GM18909 (cell line): ENCODE measurements around the gene SURF6.
"Not testable (repeated sequence)": the region's sequence is repeated elsewhere in the genome, so short reads cannot be mapped to it uniquely, and the experiment has no call there.

Experiments
- ATAC-seq: cut with Tn5 transposase; IDR thresholded peaks from one replicate; pipeline ENCODE4 v1.9.1; 2021; ENCODE audit warnings: mild to moderate bottlenecking; ENCODE audit not compliant: unreplicated experiment, poor library complexity

Gene SURF6

GRCh38 chr9:133348718-133349573, 13.0 kb upstream of the SURF6 start:
- ATAC-seq: no peak

GRCh38 chr9:133347985-133348717, 12.2 kb upstream of the SURF6 start, which contains the start of the genes MED22 and RPL7A:
Gene MED22 (minus strand): TSS chr9:133348131. CDS start chr9:133346662, 1,469 bp downstream.
Gene RPL7A (plus strand): TSS chr9:133348218. CDS start chr9:133348244, 26 bp downstream.
- peak; percentile 76 for ATAC-seq

DNA sequence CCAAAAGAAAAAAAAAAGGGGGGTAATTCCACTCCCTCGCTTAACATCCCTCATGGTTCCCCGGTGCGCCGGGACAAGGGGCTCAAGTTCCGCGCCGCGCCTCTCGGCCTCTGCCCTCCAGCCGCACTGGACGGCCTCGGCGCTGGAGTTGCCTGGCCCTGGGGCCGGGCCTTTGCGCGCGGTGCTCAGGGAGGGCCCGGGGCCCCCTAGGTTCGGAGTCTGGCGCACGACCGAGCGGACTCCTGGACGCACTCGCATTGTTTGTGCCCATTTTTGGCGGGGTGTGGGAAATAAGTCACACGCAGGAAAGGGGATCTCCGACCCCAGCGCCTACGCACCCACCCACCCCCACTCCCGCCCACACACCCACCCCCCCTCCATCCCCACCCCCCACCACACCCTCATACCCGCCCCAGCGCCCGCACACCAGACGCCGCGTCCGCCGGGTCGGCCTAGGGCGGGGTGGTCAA, 11.6 kb upstream of the SURF6 start:
- ATAC-seq: peak; percentile 38

GRCh38 chr9:133346021-133346785, 10.2 kb upstream of the SURF6 start:
- no peak for ATAC-seq

DNA sequence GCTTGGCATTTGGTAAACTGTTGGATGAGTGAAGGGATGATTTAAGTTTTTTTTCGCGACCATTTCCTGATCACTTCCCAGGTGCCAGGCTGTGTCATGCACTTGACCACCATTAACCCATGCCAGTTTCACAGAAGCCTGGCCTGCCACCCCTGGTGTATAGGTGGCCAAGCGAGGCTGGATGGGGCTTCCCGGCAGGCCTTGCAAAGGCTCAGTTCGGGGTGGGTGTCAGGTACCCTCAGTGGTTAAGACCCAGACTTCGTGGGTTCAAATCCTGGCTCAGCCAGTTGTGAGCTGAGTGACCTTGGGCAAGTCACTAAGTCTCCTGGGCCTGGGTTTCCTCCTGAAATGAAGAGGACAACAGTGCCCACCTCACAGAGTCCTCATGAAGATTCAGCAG, 9.6 kb upstream of the SURF6 start:
- no peak for ATAC-seq

DNA sequence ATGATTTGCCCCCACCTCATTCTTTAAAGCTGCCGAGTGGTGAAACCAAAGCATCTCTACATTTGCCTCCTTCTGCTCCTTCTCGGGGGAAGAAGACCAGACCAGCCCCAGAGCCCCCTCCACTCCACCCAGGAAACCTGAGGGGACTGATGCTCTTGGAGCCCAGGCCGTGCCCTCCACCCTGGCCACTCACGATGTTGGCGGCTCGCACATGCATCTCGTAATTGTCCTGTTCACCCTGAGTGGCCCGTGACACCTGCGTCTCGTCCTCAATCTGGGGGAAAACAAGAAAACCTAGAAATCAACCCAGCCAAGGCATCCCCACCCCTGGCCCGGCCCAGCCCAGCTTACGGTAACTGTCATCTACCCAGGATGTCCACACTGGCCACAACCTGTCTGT, 9.0 kb upstream of the SURF6 start:
- no peak for ATAC-seq

GRCh38 chr9:133344071-133344470, 8.1 kb upstream of the SURF6 start:
- ATAC-seq: no peak

DNA sequence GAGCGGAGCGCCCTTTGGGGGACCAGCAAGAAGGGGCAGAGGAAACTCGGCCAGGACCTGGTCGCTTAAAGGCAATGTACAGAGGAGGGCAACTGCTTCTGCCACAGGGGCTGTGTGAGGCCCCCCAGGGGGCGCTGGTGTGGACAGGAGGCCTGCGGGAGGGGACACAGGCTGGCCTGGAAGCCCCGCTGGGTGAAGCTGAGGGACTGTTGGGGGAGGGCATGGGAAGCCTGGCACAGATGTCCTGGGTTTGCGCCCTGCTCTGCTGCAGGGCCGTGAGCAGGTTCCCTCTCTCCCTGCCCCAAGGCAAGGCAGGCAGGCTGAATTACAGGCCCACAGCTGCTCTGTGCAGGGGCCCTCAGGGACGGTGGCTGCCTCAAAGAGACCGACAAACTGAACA, 6.6 kb upstream of the SURF6 start:
- no peak for ATAC-seq

GRCh38 chr9:133342069-133342406, 6.0 kb upstream of the SURF6 start:
- no peak for ATAC-seq

GRCh38 chr9:133341369-133342068, 5.5 kb upstream of the SURF6 start:
- ATAC-seq: no peak

GRCh38 chr9:133340916-133341315, 4.9 kb upstream of the SURF6 start:
- ATAC-seq: no peak

- no peak for ATAC-seq
Observed at GRCh38 chr9:133340256-133340655, 4.3 kb upstream of the SURF6 start.

GRCh38 chr9:133339641-133340040, 3.7 kb upstream of the SURF6 start:
- no peak for ATAC-seq

DNA sequence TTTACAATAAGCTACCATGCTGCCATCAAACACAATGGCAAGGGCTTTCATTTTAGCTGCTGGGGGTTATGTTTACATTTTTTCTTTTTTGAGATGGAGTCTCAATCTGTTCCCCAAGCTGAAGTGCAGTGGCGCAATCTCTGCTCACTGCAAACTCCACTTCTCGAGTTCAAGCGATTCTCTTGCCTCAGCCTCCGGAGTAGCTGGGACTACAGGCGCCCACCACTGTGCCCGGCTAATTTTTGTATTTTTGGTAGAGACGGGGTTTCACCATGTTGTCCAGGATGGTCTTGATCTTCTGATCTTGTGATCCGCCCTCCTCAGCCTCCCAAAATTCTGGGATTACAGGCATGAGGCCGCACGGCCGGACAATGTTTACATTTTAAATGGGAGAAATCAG, 1.1 kb downstream of the SURF6 start:
- ATAC-seq: not testable (repeated sequence)

GRCh38 chr9:133334161-133334560, 1.8 kb downstream of the SURF6 start:
- no peak for ATAC-seq

DNA sequence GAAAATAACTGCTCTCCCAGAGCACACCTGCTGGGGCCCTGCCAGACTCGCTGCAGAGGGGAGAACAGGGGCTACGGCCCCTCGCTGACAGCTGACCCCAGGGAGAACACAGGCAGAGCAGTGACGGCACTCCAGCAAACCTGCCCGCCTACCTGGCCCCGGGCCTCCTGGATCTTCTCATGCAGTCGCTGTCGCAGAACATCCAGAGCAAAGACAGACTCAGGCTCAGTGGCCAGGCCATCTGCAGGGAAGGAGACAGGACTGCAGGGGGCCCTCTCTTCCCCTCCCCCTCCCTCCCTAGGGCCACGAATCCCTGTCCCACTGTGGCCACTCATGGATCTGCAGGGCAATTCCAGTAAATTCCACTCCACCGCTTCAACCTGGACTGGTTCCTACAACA, 2.4 kb downstream of the SURF6 start:
- ATAC-seq: no peak

- ATAC-seq: no peak
Observed at GRCh38 chr9:133333011-133333410, 3.0 kb downstream of the SURF6 start.

- no peak for ATAC-seq
Observed at GRCh38 chr9:133332381-133332730, 3.6 kb downstream of the SURF6 start.

DNA sequence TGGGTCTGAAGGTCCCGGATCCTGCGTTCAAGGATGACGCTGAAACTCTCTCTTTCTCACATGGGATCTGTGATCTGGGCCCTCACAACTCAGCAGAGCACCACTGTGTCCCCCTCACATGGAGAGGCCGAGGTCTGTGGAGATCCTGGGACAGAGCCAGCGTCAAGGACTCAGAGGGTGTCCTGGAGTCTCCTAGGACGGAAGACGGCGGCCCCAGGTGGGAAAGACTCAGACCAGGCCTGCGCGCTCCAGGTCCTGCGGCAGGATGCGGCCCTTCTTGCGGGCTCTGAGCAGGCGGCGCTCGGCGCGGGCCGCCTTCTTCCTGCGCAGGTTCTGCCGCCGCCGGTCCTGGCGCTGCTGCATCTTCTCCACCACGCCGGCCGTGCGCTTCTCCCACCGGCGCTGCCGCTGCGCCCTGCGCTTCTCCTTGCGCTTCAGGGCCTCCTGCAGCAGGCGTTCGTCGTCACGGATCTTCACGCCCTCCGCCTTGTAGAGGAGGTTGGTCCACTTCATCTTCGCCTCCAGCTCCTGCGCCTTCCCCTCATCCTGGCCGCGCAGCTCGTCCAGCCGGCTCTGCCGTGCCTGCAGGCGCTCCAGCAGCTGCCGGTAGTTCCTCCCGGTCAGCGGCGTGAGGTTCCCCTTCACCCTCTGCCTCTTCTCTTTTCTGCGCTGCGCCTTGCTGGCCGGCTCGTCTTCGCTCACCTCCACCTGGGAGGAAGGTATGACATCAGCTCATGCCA, 4.2 kb downstream of the SURF6 start:
- no peak for ATAC-seq

DNA sequence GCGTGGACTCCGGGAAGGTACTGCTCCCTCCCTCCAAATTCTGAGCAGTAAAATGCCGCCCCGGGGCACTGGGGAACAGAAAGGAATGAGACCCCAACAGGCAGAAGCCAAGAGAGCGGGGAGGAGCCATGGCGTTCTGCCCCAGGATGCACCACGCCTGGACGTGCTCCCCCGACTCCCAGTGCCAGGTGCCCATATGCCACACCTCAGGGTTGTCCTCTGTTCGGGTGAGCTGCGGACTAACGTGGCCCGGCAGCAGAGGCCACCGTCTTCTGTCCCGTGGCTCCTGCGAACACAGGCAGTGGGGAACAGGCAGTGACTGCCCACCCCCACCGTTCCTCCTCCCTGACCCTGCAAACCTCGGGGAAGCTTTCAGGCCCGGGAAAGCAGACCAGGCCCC, 4.8 kb downstream of the SURF6 start:
- no peak for ATAC-seq
